ENCODE results near the gene ARHGEF40. TPM values are rescaled to one million over a fixed set of nuclear protein-coding genes. Genes with fewer than 3 reads are reported as not detected.

ARHGEF40 gene
- total RNA-seq, 1 donor from 2014 or later: 21.3 TPM

DNA sequence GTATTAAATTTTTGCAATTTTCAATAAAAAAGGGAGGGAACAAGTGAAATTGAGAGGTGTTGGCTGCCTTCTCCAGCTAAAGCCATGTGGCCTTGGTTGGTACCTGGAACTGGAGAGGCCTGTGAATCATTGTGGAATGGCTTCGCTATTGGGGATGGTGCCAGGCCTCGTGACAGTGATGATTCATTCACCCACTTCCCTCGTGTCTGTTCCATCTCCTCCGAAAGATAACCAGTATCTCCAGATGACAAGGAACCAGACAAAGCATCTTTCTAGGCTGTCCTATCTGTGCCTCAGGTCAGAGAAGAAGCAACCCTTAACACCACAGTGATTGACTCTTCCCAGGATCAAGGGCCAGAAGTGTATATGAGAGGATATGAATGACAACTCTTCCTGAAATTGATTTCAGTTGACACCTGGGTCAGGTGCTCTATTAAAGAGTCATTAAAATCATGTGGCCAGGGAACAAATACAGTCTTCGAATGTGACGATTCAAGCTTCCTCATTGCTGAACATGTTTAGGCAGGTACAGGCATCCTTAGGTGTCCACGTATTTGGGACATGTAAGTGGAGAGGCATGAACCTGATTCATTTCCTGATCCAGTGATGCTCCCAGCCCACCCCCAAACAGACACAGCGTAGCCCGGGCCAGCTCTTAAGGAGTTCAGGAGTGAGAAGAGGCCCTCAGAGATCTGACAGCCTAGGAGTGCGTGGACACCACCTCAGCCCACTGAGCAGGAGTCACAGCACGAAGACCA, 28.2 kb upstream of the ARHGEF40 start, which contains the start of gene RNASE7:
Gene RNASE7 (plus strand): TSS at position 687 of the 758 bp plus-strand sequence. CDS start 631 bp downstream, outside the sequence.
- Histone ChIP-seq H3K4me1 (peaks cover 48% of the 10 kb centered on the region), H3K27me3 (ENCODE audit: low read depth) (no peaks in the 10 kb centered on the region), H3K4me3 (peak within 1 kb of the TSS; percentile 5), H3K36me3 (no peaks in the 10 kb centered on the region), H3K27ac (replicated peaks) (peak within 1 kb of the TSS; percentile 77), H3K9me3 (replicated peaks) (no peaks in the 10 kb centered on the region)
- intact Hi-C loops (cut with micrococcal nuclease): loop anchor here (2.0 kb wide), 1 partner anchor 27 kb away; no protein-coding TSS in a partner anchor
- DNase-seq: no peak
- TF ChIP-seq CTCF (IDR thresholded peaks at IDR 0.05; ENCODE audit: borderline replicate concordance): no peak

DNA sequence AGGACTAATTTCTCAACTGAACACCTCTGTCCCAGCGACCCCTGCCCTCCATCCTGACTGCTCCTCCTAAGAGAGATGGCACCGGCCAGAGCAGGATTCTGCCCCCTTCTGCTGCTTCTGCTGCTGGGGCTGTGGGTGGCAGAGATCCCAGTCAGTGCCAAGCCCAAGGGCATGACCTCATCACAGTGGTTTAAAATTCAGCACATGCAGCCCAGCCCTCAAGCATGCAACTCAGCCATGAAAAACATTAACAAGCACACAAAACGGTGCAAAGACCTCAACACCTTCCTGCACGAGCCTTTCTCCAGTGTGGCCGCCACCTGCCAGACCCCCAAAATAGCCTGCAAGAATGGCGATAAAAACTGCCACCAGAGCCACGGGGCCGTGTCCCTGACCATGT, 27.2 kb upstream of the ARHGEF40 start:
- Histone ChIP-seq H3K27me3 (ENCODE audit: low read depth) (no peaks in the 10 kb centered on the region), H3K27ac (replicated peaks) (peak overlapping the region; percentile 77), H3K9me3 (replicated peaks) (no peaks in the 10 kb centered on the region), H3K4me1 (peaks cover 56% of the 10 kb centered on the region), H3K36me3 (no peaks in the 10 kb centered on the region), H3K4me3 (peak overlapping the region; percentile 5)
- no peak for DNase-seq
- intact Hi-C loops (cut with micrococcal nuclease): no loop called here
- TF ChIP-seq CTCF (IDR thresholded peaks at IDR 0.05; ENCODE audit: borderline replicate concordance): no peak

- no peaks in the 10 kb centered on the region for H3K36me3 ChIP-seq
- no peak for TF ChIP-seq CTCF (IDR thresholded peaks at IDR 0.05; ENCODE audit: borderline replicate concordance)
- no peaks in the 10 kb centered on the region for H3K27me3 ChIP-seq (ENCODE audit: low read depth)
- H3K9me3 ChIP-seq (replicated peaks): no peaks in the 10 kb centered on the region
- H3K4me3 ChIP-seq: peak overlapping the region; percentile 5
- H3K4me1 ChIP-seq: peaks cover 56% of the 10 kb centered on the region
- intact Hi-C loops (cut with micrococcal nuclease): no loop called here
- H3K27ac ChIP-seq (replicated peaks): peak overlapping the region; percentile 77
- DNase-seq: no peak
Measured at GRCh38 chr14:21043387-21043973, 26.6 kb upstream of the ARHGEF40 start.

DNA sequence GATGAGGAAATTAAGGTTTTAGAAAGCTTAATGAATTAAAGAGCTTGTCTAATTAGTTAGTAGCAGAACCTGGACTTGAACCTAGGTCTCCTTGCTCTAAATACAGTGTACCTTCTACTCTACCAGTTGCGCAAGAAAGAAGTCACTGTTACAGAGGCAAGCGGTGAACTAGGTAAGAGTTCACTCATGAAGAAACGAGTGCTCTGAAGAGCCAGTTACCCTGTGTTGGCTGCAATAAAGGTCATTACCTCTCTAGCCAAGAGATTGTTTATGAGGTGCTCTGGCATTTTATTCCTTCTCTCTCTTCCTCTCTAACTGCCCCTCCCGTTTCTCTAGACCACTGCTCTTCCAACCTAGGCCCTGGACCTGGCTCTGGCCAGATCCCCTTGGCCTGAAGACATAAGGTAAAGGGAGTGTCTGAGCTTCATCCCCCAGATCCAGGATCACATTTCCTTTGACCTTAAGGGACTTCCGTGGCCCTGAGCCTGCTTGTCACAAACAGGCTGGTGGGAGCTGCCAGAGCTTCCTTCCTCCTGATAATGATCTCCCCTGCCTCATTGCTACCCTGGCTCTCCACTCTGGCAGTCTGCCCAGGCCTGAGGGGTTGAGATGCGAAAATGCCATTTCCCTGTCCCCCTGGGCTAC, 26.0 kb upstream of the ARHGEF40 start:
- intact Hi-C loops (cut with micrococcal nuclease): no loop called here
- H3K36me3 ChIP-seq: no peaks in the 10 kb centered on the region
- no peak overlapping the region for H3K4me3 ChIP-seq
- H3K27ac ChIP-seq (replicated peaks): peak overlapping the region; percentile 77
- no peaks in the 10 kb centered on the region for H3K9me3 ChIP-seq (replicated peaks)
- H3K4me1 ChIP-seq: peaks cover 56% of the 10 kb centered on the region
- no peaks in the 10 kb centered on the region for H3K27me3 ChIP-seq (ENCODE audit: low read depth)
- TF ChIP-seq CTCF (IDR thresholded peaks at IDR 0.05; ENCODE audit: borderline replicate concordance): no peak
- DNase-seq: peak; percentile 27

DNA sequence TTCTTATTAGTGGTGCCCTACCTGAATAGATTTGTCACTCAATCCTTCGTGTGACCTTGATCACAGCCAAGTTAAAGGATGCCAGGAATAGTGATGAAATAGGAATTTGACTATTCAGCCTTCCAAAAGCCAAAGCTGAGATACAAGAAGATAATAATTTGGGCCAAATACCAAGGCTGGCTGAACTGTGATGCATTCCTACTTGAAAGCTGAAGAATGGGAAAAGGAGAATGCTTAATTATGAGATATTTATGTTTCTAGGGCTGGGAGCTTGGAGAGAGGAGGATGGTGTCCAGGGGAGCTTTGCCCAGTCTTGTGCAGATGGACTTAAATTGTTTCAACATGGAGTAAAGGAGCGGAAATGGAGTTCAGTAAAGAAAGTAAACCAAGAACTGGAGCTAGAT, 22.7 kb upstream of the ARHGEF40 start:
- no peak for DNase-seq
- Histone ChIP-seq H3K4me1 (peaks cover 45% of the 10 kb centered on the region), H3K36me3 (no peaks in the 10 kb centered on the region), H3K4me3 (no peak overlapping the region), H3K9me3 (replicated peaks) (no peaks in the 10 kb centered on the region), H3K27me3 (ENCODE audit: low read depth) (no peaks in the 10 kb centered on the region), H3K27ac (replicated peaks) (no peak overlapping the region)
- no peak for TF ChIP-seq CTCF (IDR thresholded peaks at IDR 0.05; ENCODE audit: borderline replicate concordance)
- intact Hi-C loops (cut with micrococcal nuclease): no loop called here

All from left ventricle myocardium inferior (tissue), 1 donor.